HepG2 (cell line): ENCODE results near the gene EXOSC7. TPM values are rescaled to one million over a fixed set of nuclear protein-coding genes. Genes with fewer than 3 reads are reported as not detected.

ENCODE experiments used
- ATAC-seq: fragments of 200-7000 bp; cut with Tn5 transposase; 3 replicates; pipeline ENCODE4 v1.9.1; 2020; ENCODE audit warnings: mild to moderate bottlenecking, moderate library complexity
- BruUV-seq: library from RNA; stranded (reverse); fragments of 400-500 nt; replicated peaks from 2 replicates; lab custom pipeline; 2021; lab: Mats Ljungman, UMichigan
- CTCF ChIA-PET: fragments of 300-600 bp; formaldehyde crosslinking; extraction: SDS; loops from one replicate; lab custom pipeline; 2021; ENCODE audit warnings: low total read pairs, inconsistent platforms, low intra/inter-chr PET ratio; lab: Yijun Ruan, JAX
- POLR2A ChIA-PET: fragments of 350-600 bp; sonication (Branson Sonifier 250); formaldehyde crosslinking; loops from one replicate; lab custom pipeline; 2020; ENCODE audit warnings: antibody characterized with exemption, inconsistent platforms; lab: Yijun Ruan, JAX
- DNase-seq: peaks from one replicate; pipeline ENCODE4 v3.0.0-alpha.2; 2015; ENCODE audit warnings: low spot score
- FAIRE-seq: peaks from 3 replicates; lab custom pipeline; 2011; peaks lifted over from hg19 to GRCh38; lab: Jason Lieb, UNC
- H2AFZ ChIP-seq: one replicate; pipeline ENCODE4 v1.6.1; 2011; ENCODE audit warnings: low read length, inconsistent platforms
- H3K27ac ChIP-seq: fragments of 300-600 bp; 3 replicates; pipeline ENCODE4 v1.8.0; 2011; ENCODE audit warnings: mixed run types, mild to moderate bottlenecking, mixed read lengths, low read length, inconsistent platforms; ENCODE audit not compliant: insufficient read depth; ENCODE audit errors: extremely low read length
- H3K27me3 ChIP-seq, 2 experiments: fragments of 200-600 bp in 1 of 2; 2 replicates in 1 of 2; 3 replicates in 1 of 2; pipeline versions ENCODE4 v1.6.0 to v1.8.0; 2011; ENCODE audit warnings: low read length in 2 of 2, mild to moderate bottlenecking in 2 of 2, moderate library complexity in 2 of 2, inconsistent platforms in 1 of 2; ENCODE audit not compliant: insufficient read depth in 2 of 2, control insufficient read depth in 1 of 2
- H3K36me3 ChIP-seq, 2 experiments: fragments of 200-600 bp in 1 of 2; replicated peaks in 1 of 2; 2 replicates in 1 of 2; 3 replicates in 1 of 2; pipeline versions ENCODE4 v1.5.1 to v1.8.0; 2011; ENCODE audit warnings: low read length in 2 of 2, inconsistent platforms in 1 of 2; ENCODE audit not compliant: insufficient read depth in 2 of 2, control insufficient read depth in 1 of 2
- H3K4me1 ChIP-seq: 2 replicates; pipeline ENCODE4 v1.5.1; 2012; ENCODE audit warnings: low read length, inconsistent platforms; ENCODE audit not compliant: insufficient read depth
- H3K4me2 ChIP-seq: 2 replicates; pipeline ENCODE4 v1.6.0; 2011; ENCODE audit warnings: low read depth, low read length, inconsistent platforms
- H3K4me3 ChIP-seq, 3 experiments: fragments of 200-600 bp in 1 of 3; sonication (generic), shearing (Covaris generic) in 1 of 3; replicated peaks in 1 of 3; 2 replicates each; pipeline ENCODE4 v1.5.1; 2011 to 2016; ENCODE audit warnings: low read length in 3 of 3, inconsistent platforms in 2 of 3, low read depth in 2 of 3, mild to moderate bottlenecking in 2 of 3, control low read depth in 1 of 3, mixed read lengths in 1 of 3; ENCODE audit not compliant: insufficient read depth in 1 of 3
- H3K79me2 ChIP-seq: one replicate; pipeline ENCODE4 v1.6.1; 2011; ENCODE audit warnings: low read length, inconsistent platforms; ENCODE audit not compliant: insufficient read depth
- H3K9ac ChIP-seq: 2 replicates; pipeline ENCODE4 v1.6.0; 2011; ENCODE audit warnings: mild to moderate bottlenecking, low read depth, low read length, inconsistent platforms; ENCODE audit not compliant: insufficient read depth
- H3K9me3 ChIP-seq: 2 replicates; pipeline ENCODE4 v1.5.1; 2012; ENCODE audit warnings: mild to moderate bottlenecking, low read length
- H4K20me1 ChIP-seq: 2 replicates; pipeline ENCODE4 v1.6.0; 2011; ENCODE audit warnings: inconsistent platforms, mild to moderate bottlenecking, low read length, moderate library complexity; ENCODE audit not compliant: insufficient read depth
- ASH2L ChIP-seq: fragments of 300-600, 200-600 bp; sonication (generic); IDR thresholded peaks from 2 replicates; pipeline ENCODE4 v1.7.0; 2017; ENCODE audit warnings: low read depth, mild to moderate bottlenecking, moderate library complexity, mixed read lengths, low read length; ENCODE audit not compliant: insufficient read length
- FOXJ3 ChIP-seq: sonication (generic); formaldehyde crosslinking; IDR thresholded peaks from 2 replicates; pipeline ENCODE4 v1.4.0; 2020; ENCODE audit warnings: missing genetic modification reagents, mild to moderate bottlenecking, borderline replicate concordance
- LCORL ChIP-seq, 2 experiments: fragments of 450-650 bp in 1 of 2; sonication (generic) in 1 of 2; formaldehyde crosslinking in 1 of 2; IDR thresholded peaks; 2 replicates each; pipeline versions ENCODE4 v1.5.0 to v1.6.1; 2017 to 2020; ENCODE audit warnings: antibody characterized with exemption in 1 of 2, missing genetic modification reagents in 1 of 2
- MED8 ChIP-seq: sonication (generic); formaldehyde crosslinking; IDR thresholded peaks from 2 replicates; pipeline ENCODE4 v1.8.1; 2023; ENCODE audit warnings: mild to moderate bottlenecking, missing genetic modification reagents; ENCODE audit not compliant: insufficient replicate concordance
- MXD4 ChIP-seq: IDR thresholded peaks from 2 replicates; pipeline ENCODE4 v1.6.1; 2016; ENCODE audit warnings: mild to moderate bottlenecking, missing biosample characterization, missing genetic modification reagents
- RARG ChIP-seq: sonication (generic); formaldehyde crosslinking; IDR thresholded peaks from 2 replicates; pipeline ENCODE4 v1.4.0; 2020; ENCODE audit warnings: low read depth, mild to moderate bottlenecking, missing genetic modification reagents
- RXRB ChIP-seq: IDR thresholded peaks from 2 replicates; pipeline ENCODE4 v1.6.1; 2016; ENCODE audit warnings: borderline replicate concordance, missing genetic modification reagents, missing compliant biosample characterization
- TSC22D2 ChIP-seq: sonication (generic); formaldehyde crosslinking; IDR thresholded peaks from 2 replicates; pipeline ENCODE4 v1.5.1; 2020; ENCODE audit warnings: missing genetic modification reagents, mild to moderate bottlenecking, borderline replicate concordance
- ZNF276 ChIP-seq: sonication (generic); formaldehyde crosslinking; IDR thresholded peaks from 2 replicates; pipeline ENCODE4 v1.4.0; 2020; ENCODE audit warnings: mild to moderate bottlenecking, low read depth, missing genetic modification reagents
- ZNF3 ChIP-seq: IDR thresholded peaks from 2 replicates; pipeline ENCODE4 v1.7.0; 2017; ENCODE audit warnings: inconsistent platforms
- ZNF34 ChIP-seq: sonication (generic); formaldehyde crosslinking; IDR thresholded peaks from 2 replicates; pipeline ENCODE4 v1.4.0; 2020; ENCODE audit warnings: mild to moderate bottlenecking, missing genetic modification reagents, borderline replicate concordance
- ZNF362 ChIP-seq: sonication (generic); formaldehyde crosslinking; IDR thresholded peaks from 2 replicates; pipeline ENCODE4 v1.4.0; 2020; ENCODE audit warnings: missing genetic modification reagents, mild to moderate bottlenecking, borderline replicate concordance
- WGBS: methylation state at CpG from one replicate; pipeline ENCODE4 v1.1.6; 2017; ENCODE audit warnings: low lambda C conversion rate; 5-methylcytosine and 5-hydroxymethylcytosine counted together
- in situ Hi-C: cut with HindIII; loops from 2 replicates; pipeline ENCODE4 v1.10.0; 2017; ENCODE audit warnings: low pct_unique_long_range_greater_than_20kb; ENCODE audit not compliant: extremely low pct_ligation_motif_present
- intact Hi-C: fragments of 100-400 bp; cut with micrococcal nuclease; formaldehyde crosslinking; loops from one replicate; pipeline ENCODE4 v1.10.0; 2022; ENCODE audit not compliant: unreplicated experiment
- polyA plus RNA-seq, 8 experiments: library from polyadenylated mRNA; depleted of rRNA in 3 of 8; stranded (reverse) in 7 of 8; unstranded in 1 of 8; fragments of >200 nt; fragmentation: Illumina TruSeq in 4 of 8; extraction: Trizol in 4 of 8; gene quantifications; 2 replicates each; pipeline versions ENCODE4 v1.2.1 to v1.2.3, GENCODE V29; 2011 to 2016; ENCODE audit warnings: low read depth in 4 of 8, missing spikeins in 1 of 8, mixed read lengths in 1 of 8; ENCODE audit not compliant: insufficient read depth in 1 of 8
- total RNA-seq, 5 experiments: library from RNA; depleted of rRNA; stranded (reverse); fragments of >200 nt; fragmentation: Illumina TruSeq; extraction: Trizol; gene quantifications; 2 replicates each; pipeline ENCODE4 v1.2.3, GENCODE V29; 2016; ENCODE audit warnings: low read depth in 1 of 5
- TF ChIP-seq, protein P1 (sequence below): sonication (generic); formaldehyde crosslinking; IDR thresholded peaks from 2 replicates; pipeline ENCODE4 v1.8.1; 2023; ENCODE audit warnings: missing genetic modification reagents, inconsistent platforms, borderline replicate concordance
- TF ChIP-seq, protein P2 (sequence below): sonication (generic); formaldehyde crosslinking; IDR thresholded peaks from 2 replicates; pipeline ENCODE4 v1.9.0; 2022; ENCODE audit warnings: low read depth, missing genetic modification reagents

Gene EXOSC7
- total and polyA plus RNA-seq, 2 of the 13 experiments (the other 11 are each of a cell fraction or from before 2014, with no cell fraction given) = 68.3 to 74.7 TPM

DNA sequence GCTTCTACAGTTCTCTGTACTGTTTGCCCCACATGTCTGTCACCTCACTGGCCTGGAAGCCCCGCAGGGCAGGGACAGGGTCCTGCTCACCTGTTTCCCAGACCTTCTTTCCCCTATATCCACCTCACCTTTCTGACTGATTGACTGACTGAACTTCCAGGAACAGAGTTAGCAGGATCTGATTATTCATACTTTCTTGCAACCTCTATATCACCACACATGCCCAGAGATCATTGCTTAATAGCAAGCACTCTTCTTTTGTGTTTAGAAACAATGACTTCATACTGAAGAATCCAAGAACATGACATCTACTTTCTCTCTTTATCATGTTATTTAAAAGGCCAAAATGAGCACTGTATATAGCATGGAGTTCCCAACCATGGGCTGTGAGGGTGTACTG is 32.1 kb downstream of the EXOSC7 start (continued):
- TF ChIP-seq ZNF276 (CRISPR knock-in tag) = no peak
- TF ChIP-seq, protein P1, sequence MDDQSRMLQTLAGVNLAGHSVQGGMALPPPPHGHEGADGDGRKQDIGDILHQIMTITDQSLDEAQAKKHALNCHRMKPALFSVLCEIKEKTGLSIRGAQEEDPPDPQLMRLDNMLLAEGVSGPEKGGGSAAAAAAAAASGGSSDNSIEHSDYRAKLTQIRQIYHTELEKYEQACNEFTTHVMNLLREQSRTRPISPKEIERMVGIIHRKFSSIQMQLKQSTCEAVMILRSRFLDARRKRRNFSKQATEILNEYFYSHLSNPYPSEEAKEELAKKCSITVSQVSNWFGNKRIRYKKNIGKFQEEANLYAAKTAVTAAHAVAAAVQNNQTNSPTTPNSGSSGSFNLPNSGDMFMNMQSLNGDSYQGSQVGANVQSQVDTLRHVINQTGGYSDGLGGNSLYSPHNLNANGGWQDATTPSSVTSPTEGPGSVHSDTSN (CRISPR knock-in tag) = no peak
- TF ChIP-seq, protein P2, sequence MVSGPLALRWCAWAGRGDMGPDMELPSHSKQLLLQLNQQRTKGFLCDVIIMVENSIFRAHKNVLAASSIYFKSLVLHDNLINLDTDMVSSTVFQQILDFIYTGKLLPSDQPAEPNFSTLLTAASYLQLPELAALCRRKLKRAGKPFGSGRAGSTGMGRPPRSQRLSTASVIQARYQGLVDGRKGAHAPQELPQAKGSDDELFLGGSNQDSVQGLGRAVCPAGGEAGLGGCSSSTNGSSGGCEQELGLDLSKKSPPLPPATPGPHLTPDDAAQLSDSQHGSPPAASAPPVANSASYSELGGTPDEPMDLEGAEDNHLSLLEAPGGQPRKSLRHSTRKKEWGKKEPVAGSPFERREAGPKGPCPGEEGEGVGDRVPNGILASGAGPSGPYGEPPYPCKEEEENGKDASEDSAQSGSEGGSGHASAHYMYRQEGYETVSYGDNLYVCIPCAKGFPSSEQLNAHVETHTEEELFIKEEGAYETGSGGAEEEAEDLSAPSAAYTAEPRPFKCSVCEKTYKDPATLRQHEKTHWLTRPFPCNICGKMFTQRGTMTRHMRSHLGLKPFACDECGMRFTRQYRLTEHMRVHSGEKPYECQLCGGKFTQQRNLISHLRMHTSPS (CRISPR knock-in tag) = no peak

DNA sequence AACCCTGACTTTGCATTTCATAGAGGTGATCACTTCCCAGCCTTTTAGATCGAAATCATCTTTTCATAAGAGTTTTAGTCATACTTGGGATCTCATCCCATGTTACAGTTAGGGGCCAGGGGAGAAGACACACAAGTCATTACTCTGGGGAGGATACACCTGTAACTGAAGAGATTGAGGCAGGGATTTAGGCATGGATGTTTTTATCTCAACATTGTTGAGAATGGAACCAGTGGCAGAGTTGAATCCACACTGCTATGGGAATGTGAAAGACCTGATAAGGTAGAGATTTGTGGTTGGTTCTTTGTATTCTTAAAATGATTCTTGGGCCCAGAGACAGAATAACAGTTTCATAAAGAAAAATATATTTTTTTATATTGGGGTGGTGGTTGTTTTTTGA is 33.8 kb downstream of the EXOSC7 start:
- H3K4me1 ChIP-seq = 0 out of 2 replicates have a peak, but pooled peaks cover 4% of the 10 kb centered on the region
- H3K4me2 ChIP-seq = no peak overlapping the region
- H3K27ac ChIP-seq = no peak overlapping the region
- H4K20me1 ChIP-seq = no peaks in the 10 kb centered on the region
- H3K27me3 ChIP-seq = no peaks in the 10 kb centered on the region
- ChIA-PET CTCF (no interaction called here), POLR2A (no interaction called here)
- BruUV-seq = no TSS peak
- intact Hi-C loops (no loop called here), in situ Hi-C loops (no loop called here)
- H3K4me3 ChIP-seq = no peak overlapping the region
- ATAC-seq (no peak), DNase-seq (no peak), FAIRE-seq (no peak)
- H3K36me3 ChIP-seq = peaks cover 21 to 72% of the 10 kb centered on the region in 2 experiments; a peak in 4 of 5 replicates
- H3K9me3 ChIP-seq = no peaks in the 10 kb centered on the region
- H3K9ac ChIP-seq = no peak overlapping the region
- H2AFZ ChIP-seq = no peak overlapping the region
- no peaks in the 10 kb centered on the region for H3K79me2 ChIP-seq
- WGBS = 100% methylated on average over 1 of the region's 1 CpG
- TF ChIP-seq ZNF362 (CRISPR knock-in tag) (no peak), FOXJ3 (no peak), LCORL (IDR thresholded peaks at IDR 0.05) (no peak), LCORL (CRISPR knock-in tag; IDR thresholded peaks at IDR 0.05) (no peak), ZNF34 (CRISPR knock-in tag) (no peak), MED8 (CRISPR knock-in tag) (no peak), ZNF276 (CRISPR knock-in tag) (no peak), ASH2L (no peak), ZNF3 (CRISPR knock-in tag) (no peak), RXRB (CRISPR knock-in tag) (no peak), TSC22D2 (CRISPR knock-in tag) (no peak), MXD4 (no peak), RARG (no peak)
